Aorta (tissue), 5 donors: ENCODE results near the gene OR6A2. TPM values are rescaled to one million over a fixed set of nuclear protein-coding genes. Genes with fewer than 3 reads are reported as not detected.
A peak's percentile ranks its signal among the peaks of the same experiment; 100 is the strongest.

Source experiments
- ATAC-seq: fragments of 200-7000 bp; cut with Tn5 transposase; one replicate; pipeline ENCODE4 v1.9.1; 2022; ENCODE audit warnings: moderate library complexity; ENCODE audit not compliant: low FRiP score
- DNase-seq, 2 donors: peaks; one replicate each; pipeline ENCODE4 v3.0.0-alpha.2; 2020
- H3K27ac ChIP-seq, 2 donors: one replicate each; pipeline ENCODE4 v1.5.1; 2013; ENCODE audit warnings: low read length in 2 of 2, mild to moderate bottlenecking in 2 of 2, moderate library complexity in 2 of 2, control low read depth in 1 of 2, inconsistent platforms in 1 of 2, low read depth in 1 of 2
- H3K27me3 ChIP-seq, 2 donors: one replicate each; pipeline ENCODE4 v1.6.1; 2013; ENCODE audit warnings: control low read depth in 1 of 2, low read length in 1 of 2, mild to moderate bottlenecking in 1 of 2, moderate library complexity in 1 of 2; ENCODE audit not compliant: insufficient read depth in 2 of 2, control insufficient read depth in 1 of 2
- H3K36me3 ChIP-seq, 2 donors: one replicate each; pipeline ENCODE4 v1.6.1; 2013; ENCODE audit warnings: control low read depth in 1 of 2, low read length in 1 of 2, mild to moderate bottlenecking in 1 of 2; ENCODE audit not compliant: insufficient read depth in 2 of 2, control insufficient read depth in 1 of 2
- H3K4me1 ChIP-seq, 2 donors: one replicate each; pipeline ENCODE4 v1.6.1; 2013; ENCODE audit warnings: low read length in 2 of 2, control low read depth in 1 of 2, mild to moderate bottlenecking in 1 of 2, moderate library complexity in 1 of 2; ENCODE audit not compliant: insufficient read depth in 2 of 2, control insufficient read depth in 1 of 2
- H3K4me3 ChIP-seq, 2 donors: one replicate each; pipeline ENCODE4 v1.5.1; 2013; ENCODE audit warnings: low read length in 2 of 2, control low read depth in 1 of 2, mild to moderate bottlenecking in 1 of 2
- H3K9me3 ChIP-seq: one replicate; pipeline ENCODE4 v1.6.1; 2013; ENCODE audit warnings: mild to moderate bottlenecking, low read length; ENCODE audit not compliant: control insufficient read depth
- WGBS, 2 donors: extraction: QIAGEN DNeasy Blood & Tissue Kit; methylation state at CpG; one replicate each; pipeline ENCODE4 v1.1.7; 2013; 5-methylcytosine and 5-hydroxymethylcytosine counted together
- intact Hi-C, 2 donors: fragments of 100-400 bp; cut with DNase I; formaldehyde crosslinking; loops; one replicate each; pipeline versions ENCODE4 v1.14.2 to v1.15.0; 2022
- polyA plus RNA-seq, 2 donors: library from polyadenylated mRNA; stranded (reverse); fragments of 200-250 nt; gene quantifications; one replicate each; pipeline ENCODE4 v1.2.3, GENCODE V29; 2013
- total RNA-seq, 2 donors: library from RNA; stranded (reverse); fragmentation: NEBNext Ultra II Directional; extraction: Animal tissue kit (Norgen Biotek cat#: 25700); gene quantifications; one replicate each; pipeline ENCODE4 v1.2.1, GENCODE V29; 2021
- donor health status: healthy with polysubstance abuse.
- donor health status: Bipolar disorder and iron deficiency.
- donor health status: DM: no; HTN: no; CAD: no.
- donor health status: DM: no; HTN: no; CAD: no.
- donor health status: DM: yes; HTN: yes; CAD: no.

Gene OR6A2
- total and polyA plus RNA-seq, 4 donors: 0.26 TPM; not detected in 3

GRCh38 chr11:6780829-6781228 lies 18.7 kb downstream of the OR6A2 start:
- H3K9me3 ChIP-seq: peaks cover 3% of the 10 kb centered on the region
- H3K27ac ChIP-seq: no peak overlapping the region
- H3K36me3 ChIP-seq: no peaks in the 10 kb centered on the region
- peaks cover 0 to 3% of the 10 kb centered on the region in 2 donors for H3K27me3 ChIP-seq
- no peaks in the 10 kb centered on the region for H3K4me1 ChIP-seq
- ATAC-seq: no peak
- intact Hi-C loops: no loop called here
- DNase-seq: no peak
- no peak overlapping the region for H3K4me3 ChIP-seq

GRCh38 chr11:6778518-6778917 lies 21.0 kb downstream of the OR6A2 start:
- no peaks in the 10 kb centered on the region for H3K9me3 ChIP-seq
- peaks cover 0 to 3% of the 10 kb centered on the region in 2 donors for H3K27me3 ChIP-seq
- intact Hi-C loops: no loop called here
- no peaks in the 10 kb centered on the region for H3K36me3 ChIP-seq
- H3K27ac ChIP-seq: no peak overlapping the region
- ATAC-seq (no peak), DNase-seq (no peak)
- no peak overlapping the region for H3K4me3 ChIP-seq
- H3K4me1 ChIP-seq: no peaks in the 10 kb centered on the region

DNA sequence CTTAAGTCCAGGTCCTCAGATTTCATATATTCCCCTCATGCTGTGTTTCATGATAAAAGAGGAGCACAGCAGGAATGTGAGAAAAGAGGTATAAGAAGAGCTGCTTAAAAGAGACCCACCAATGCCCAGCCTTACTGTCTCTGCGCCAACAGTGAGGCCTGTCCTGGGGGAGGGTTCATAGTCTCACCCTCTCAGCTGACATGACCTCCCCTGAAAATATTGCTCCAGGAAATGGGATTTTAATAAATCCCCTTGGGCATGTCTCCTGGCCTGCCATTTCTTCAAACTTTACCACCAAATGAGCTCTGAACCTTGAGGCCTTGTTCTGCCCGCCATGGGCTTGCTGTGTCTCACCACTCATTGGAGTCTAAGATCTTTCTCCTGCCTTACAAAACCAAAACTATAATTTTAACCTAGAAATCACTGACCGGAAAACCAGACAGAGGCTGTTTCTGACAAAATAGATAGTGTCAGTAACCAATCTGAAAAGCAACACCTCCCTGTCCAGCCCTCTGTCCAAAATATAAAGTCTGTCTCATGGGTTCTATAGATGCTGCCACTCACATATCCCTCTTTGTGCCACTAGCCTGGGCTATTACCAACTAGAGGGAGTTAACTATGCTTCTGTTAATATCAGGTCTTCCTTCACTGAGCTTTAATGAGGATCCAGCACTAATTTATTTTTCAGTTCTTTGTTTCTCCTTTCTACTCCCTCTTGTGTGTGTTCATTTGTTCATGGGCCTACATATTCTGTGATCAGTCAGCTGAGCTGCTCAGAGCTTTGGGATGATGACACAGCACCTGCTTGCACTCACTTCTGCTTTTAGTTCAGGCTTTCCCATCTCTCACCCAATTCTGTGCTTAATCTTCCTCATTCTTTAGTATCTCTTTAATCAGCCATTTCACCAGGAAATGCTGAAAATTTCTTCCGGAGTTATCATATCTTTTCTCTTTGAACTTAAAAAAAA lies 27.3 kb downstream of the OR6A2 start, which contains the start of gene OR2AG2:
OR2AG2 (minus strand) TSS at position 51 of the 968 bp plus-strand sequence. CDS start 3,019 bp downstream, outside the sequence.
- DNase-seq: peak in 1 of 2 donors; percentile 53

DNA sequence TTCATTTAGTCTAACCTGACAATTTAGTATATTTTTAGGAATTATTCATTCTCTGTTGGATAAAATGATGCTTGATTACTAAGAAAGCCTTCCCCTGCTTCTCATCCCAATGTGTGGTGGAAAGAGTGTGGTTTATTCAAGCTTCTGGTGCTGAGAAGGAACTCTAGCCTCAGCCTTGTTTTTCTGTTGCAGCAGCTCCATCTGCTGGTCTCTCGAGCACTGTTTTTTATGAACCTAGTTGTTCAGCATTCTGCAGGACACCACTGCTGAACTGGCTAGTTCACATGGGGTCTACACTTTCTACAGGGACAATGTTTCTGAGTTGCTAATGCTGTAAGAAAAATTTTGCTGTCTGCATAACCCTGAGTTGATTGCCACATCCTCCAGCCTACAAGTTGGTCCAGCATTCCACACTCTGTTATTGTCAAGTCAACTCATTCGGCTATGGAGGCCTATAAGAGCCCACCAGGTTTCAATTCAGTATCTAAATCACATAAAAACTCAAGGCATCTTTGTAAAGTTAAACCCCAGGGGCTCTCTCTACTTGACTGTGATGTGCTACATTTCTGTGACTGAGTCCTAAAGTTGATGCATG lies 42.0 kb downstream of the OR6A2 start:
- WGBS, 2 donors: 48 to 49% methylated on average over 2 of the region's 2 CpGs
- Histone ChIP-seq H3K4me3 (no peak overlapping the region), H3K36me3 (no peaks in the 10 kb centered on the region), H3K27me3 (peaks cover 0 to under 1% of the 10 kb centered on the region in 2 donors), H3K4me1 (no peaks in the 10 kb centered on the region), H3K9me3 (no peaks in the 10 kb centered on the region), H3K27ac (no peak overlapping the region)
- intact Hi-C loops: no loop called here
- ATAC-seq (no peak), DNase-seq (peak in 1 of 2 donors; percentile 56)

More for the DNA sequence above, 27.3 kb downstream of the OR6A2 start, which contains the start of gene OR2AG2:
- intact Hi-C loops: no loop called here
- Histone ChIP-seq H3K27me3 (no peaks in the 10 kb centered on the region), H3K4me1 (no peaks in the 10 kb centered on the region), H3K27ac (no peak within 1 kb of the TSS), H3K36me3 (no peaks in the 10 kb centered on the region), H3K9me3 (no peaks in the 10 kb centered on the region), H3K4me3 (no peak within 1 kb of the TSS)
- 63 to 79% methylated on average over 4 of the region's 4 CpGs for WGBS, 2 donors
- ATAC-seq: no peak

- no peak for ATAC-seq
- intact Hi-C loops: no loop called here
- 76 to 88% methylated on average over 1 of the region's 1 CpG for WGBS, 2 donors
- Histone ChIP-seq H3K4me1 (no peaks in the 10 kb centered on the region), H3K36me3 (no peaks in the 10 kb centered on the region), H3K9me3 (no peaks in the 10 kb centered on the region), H3K27me3 (no peaks in the 10 kb centered on the region), H3K27ac (no peak overlapping the region), H3K4me3 (no peak overlapping the region)
- DNase-seq: no peak
These were observed 43.5 kb downstream of the OR6A2 start for GRCh38 chr11:6755953-6756347.

DNA sequence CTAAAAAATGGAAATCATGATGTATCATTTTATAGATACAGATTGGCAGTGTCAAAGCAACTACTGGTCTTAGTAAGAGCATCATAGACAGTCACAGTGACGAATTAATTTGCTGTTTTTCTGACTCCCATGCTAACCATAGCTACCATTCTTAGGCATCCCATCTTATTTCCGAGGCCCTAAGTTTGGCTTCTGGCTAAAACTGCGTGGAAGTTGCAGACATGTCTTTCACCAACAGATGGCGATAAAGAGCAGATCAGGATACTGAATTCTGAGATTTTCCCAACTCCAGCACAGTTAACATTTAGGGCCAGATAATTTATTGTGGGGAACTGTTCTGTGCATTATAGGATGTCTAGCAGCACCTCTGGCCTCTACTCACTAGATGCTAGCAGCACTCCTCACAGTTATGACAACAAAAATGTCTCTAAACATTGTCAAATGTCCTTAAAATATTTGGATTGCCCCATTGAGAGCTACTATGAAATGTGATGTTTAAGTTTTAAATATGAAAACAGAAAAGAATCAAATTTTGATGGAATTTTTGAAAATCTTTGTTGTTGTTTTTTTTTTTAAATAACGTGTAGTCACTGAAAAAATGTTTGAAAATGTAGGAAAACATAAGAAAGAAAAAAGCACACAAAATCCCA lies 44.1 kb downstream of the OR6A2 start:
- DNase-seq (no peak), ATAC-seq (peak; percentile 70)
- WGBS, 2 donors: 1 to 3% methylated on average over 5 of the region's 5 CpGs

DNA sequence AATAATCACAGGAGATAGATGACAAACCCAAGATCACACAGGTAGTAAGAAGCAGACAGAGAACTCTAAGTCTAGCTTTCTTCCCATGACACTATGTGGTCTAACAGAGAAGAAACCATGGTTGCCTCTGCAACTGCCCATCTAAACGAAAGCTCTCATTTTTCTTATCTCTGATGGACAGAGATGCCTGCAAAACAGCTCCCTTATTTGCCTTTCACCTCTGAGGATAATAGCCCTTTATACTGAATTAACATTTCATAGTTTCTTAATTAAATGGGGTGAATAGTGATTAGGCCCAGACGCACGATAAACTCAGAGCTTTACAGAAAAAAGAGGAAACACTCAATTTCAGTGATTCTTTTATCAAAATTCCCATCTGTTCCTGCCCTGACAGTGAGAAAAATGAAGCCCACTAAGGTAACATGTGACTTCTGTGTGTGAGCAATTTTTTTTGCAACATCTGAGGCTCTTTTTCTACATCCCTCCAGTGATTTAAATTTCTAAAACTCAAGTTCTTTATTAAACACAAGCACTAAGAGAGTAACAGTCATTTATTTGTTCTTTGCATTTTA lies 52.3 kb downstream of the OR6A2 start:
- peaks cover 0 to 5% of the 10 kb centered on the region in 2 donors for H3K27me3 ChIP-seq
- H3K4me3 ChIP-seq: no peak overlapping the region
- H3K27ac ChIP-seq: no peak overlapping the region
- H3K4me1 ChIP-seq: no peaks in the 10 kb centered on the region
- H3K36me3 ChIP-seq: no peaks in the 10 kb centered on the region
- H3K9me3 ChIP-seq: no peaks in the 10 kb centered on the region
- intact Hi-C loops: no loop called here
- DNase-seq (no peak), ATAC-seq (no peak)
- WGBS, 2 donors: 89% methylated on average over 3 of the region's 3 CpGs

More for the DNA sequence above, 44.1 kb downstream of the OR6A2 start:
- intact Hi-C loops: no loop called here
- Histone ChIP-seq H3K4me1 (no peaks in the 10 kb centered on the region), H3K36me3 (no peaks in the 10 kb centered on the region), H3K9me3 (no peaks in the 10 kb centered on the region), H3K4me3 (no peak overlapping the region), H3K27me3 (no peaks in the 10 kb centered on the region), H3K27ac (no peak overlapping the region)

- Histone ChIP-seq H3K27ac (no peak overlapping the region), H3K4me3 (no peak overlapping the region), H3K4me1 (no peaks in the 10 kb centered on the region), H3K9me3 (no peaks in the 10 kb centered on the region), H3K27me3 (peaks cover 0 to 5% of the 10 kb centered on the region in 2 donors), H3K36me3 (no peaks in the 10 kb centered on the region)
- intact Hi-C loops: no loop called here
- WGBS, 2 donors: 86 to 90% methylated on average over 1 of the region's 1 CpG
- ATAC-seq (no peak), DNase-seq (no peak)
These were observed 52.9 kb downstream of the OR6A2 start for GRCh38 chr11:6746626-6747025.
